ENCODE data around the gene CLSTN2. TPM values are rescaled to one million over a fixed set of nuclear protein-coding genes. Genes with fewer than 3 reads are reported as not detected.

Gene CLSTN2
- total and polyA plus RNA-seq, 2 donors from 2014 or later: 2.0 to 12.0 TPM

GRCh38 chr3:140014831-140015495 is 80.0 kb downstream of the CLSTN2 start:
- intact Hi-C loops (cut with DNase I): no loop called here
- Histone ChIP-seq H3K4me3 (ENCODE audit: low read length in 3 of 3) (no peak overlapping the region), H3K36me3 (ENCODE audit: control insufficient read depth in 2 of 3, insufficient read depth in 3 of 3, low read length in 3 of 3) (no peaks in the 10 kb centered on the region), H3K27ac (ENCODE audit: low read depth in 2 of 2, low read length in 2 of 2) (no peak overlapping the region), H3K27me3 (ENCODE audit: control insufficient read depth, insufficient read depth, low read length) (no peaks in the 10 kb centered on the region), H3K4me1 (ENCODE audit: control insufficient read depth in 2 of 3, insufficient read depth in 2 of 3, low read depth in 1 of 3, low read length in 3 of 3) (no peaks in the 10 kb centered on the region), H3K9me3 (ENCODE audit: control insufficient read depth in 2 of 3, insufficient read depth in 1 of 3, low read length in 3 of 3) (no peaks in the 10 kb centered on the region), H3K9ac (ENCODE audit: low read length in 3 of 3) (no peak overlapping the region)
- no peak for DNase-seq
- TF ChIP-seq, protein P1, sequence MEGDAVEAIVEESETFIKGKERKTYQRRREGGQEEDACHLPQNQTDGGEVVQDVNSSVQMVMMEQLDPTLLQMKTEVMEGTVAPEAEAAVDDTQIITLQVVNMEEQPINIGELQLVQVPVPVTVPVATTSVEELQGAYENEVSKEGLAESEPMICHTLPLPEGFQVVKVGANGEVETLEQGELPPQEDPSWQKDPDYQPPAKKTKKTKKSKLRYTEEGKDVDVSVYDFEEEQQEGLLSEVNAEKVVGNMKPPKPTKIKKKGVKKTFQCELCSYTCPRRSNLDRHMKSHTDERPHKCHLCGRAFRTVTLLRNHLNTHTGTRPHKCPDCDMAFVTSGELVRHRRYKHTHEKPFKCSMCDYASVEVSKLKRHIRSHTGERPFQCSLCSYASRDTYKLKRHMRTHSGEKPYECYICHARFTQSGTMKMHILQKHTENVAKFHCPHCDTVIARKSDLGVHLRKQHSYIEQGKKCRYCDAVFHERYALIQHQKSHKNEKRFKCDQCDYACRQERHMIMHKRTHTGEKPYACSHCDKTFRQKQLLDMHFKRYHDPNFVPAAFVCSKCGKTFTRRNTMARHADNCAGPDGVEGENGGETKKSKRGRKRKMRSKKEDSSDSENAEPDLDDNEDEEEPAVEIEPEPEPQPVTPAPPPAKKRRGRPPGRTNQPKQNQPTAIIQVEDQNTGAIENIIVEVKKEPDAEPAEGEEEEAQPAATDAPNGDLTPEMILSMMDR (IDR thresholded peaks at IDR 0.05; ENCODE audit: borderline replicate concordance, extremely low read depth, insufficient read depth): no peak
- FAIRE-seq: no peak

DNA sequence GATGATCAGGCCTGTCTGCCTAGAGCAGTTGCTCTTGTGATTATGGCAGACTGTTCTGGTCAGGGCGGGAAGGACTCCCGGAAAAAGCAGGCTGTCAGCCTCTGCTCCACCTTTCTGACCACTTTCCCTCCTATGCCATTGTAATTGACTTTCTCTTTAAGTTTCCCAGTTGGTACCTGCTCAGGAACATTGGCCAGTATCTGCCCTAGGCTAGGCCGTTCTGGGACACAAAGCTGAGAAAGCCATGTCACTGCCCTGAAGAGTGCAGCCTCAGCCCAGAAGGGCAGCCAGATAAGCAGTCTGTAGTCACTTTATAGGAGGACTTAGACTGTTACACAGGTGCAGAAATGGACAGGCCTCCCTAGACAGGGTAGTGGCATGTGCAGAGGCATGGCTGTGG is 80.8 kb downstream of the CLSTN2 start:
- no peaks in the 10 kb centered on the region for H3K27me3 ChIP-seq (ENCODE audit: control insufficient read depth, insufficient read depth, low read length)
- TF ChIP-seq, protein P1 (IDR thresholded peaks at IDR 0.05; ENCODE audit: borderline replicate concordance, extremely low read depth, insufficient read depth): no peak
- intact Hi-C loops (cut with DNase I): no loop called here
- no peaks in the 10 kb centered on the region for H3K9me3 ChIP-seq (ENCODE audit: control insufficient read depth in 2 of 3, insufficient read depth in 1 of 3, low read length in 3 of 3)
- no peaks in the 10 kb centered on the region for H3K36me3 ChIP-seq (ENCODE audit: control insufficient read depth in 2 of 3, insufficient read depth in 3 of 3, low read length in 3 of 3)
- no peak overlapping the region for H3K4me3 ChIP-seq (ENCODE audit: low read length in 3 of 3)
- DNase-seq (no peak), FAIRE-seq (no peak)
- no peak overlapping the region for H3K9ac ChIP-seq (ENCODE audit: low read length in 3 of 3)
- H3K4me1 ChIP-seq (ENCODE audit: control insufficient read depth in 2 of 3, insufficient read depth in 2 of 3, low read depth in 1 of 3, low read length in 3 of 3): no peaks in the 10 kb centered on the region
- no peak overlapping the region for H3K27ac ChIP-seq (ENCODE audit: low read depth in 2 of 2, low read length in 2 of 2)

- intact Hi-C loops (cut with DNase I): no loop called here
- no peak overlapping the region for H3K9ac ChIP-seq (ENCODE audit: low read length in 3 of 3)
- TF ChIP-seq, protein P1 (IDR thresholded peaks at IDR 0.05; ENCODE audit: borderline replicate concordance, extremely low read depth, insufficient read depth): no peak
Observed at GRCh38 chr3:140018556-140018955, 83.6 kb downstream of the CLSTN2 start.

DNA sequence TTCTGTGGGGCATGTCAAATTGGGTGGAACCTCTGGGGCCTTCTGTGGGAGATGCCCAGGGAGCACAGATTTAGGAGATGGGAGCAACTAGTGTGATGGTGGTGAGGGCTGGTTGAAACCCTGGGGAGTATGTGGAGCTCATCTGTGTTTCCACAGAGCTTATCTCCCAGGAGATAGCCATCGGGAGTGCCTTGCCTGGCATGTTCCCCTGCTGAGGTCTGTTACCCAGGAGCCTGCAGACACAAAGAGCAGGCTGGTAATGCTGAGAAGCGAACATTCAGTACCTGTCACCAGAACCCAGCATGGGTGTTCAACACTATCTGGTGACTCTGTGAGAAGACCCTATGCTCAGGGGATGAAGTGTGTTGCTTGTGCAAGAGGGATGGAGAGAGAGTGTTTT is 85.0 kb downstream of the CLSTN2 start:
- Histone ChIP-seq H3K27me3 (ENCODE audit: control insufficient read depth, insufficient read depth, low read length) (no peaks in the 10 kb centered on the region), H3K4me1 (ENCODE audit: control insufficient read depth in 2 of 3, insufficient read depth in 2 of 3, low read depth in 1 of 3, low read length in 3 of 3) (no peaks in the 10 kb centered on the region), H3K9me3 (ENCODE audit: control insufficient read depth in 2 of 3, insufficient read depth in 1 of 3, low read length in 3 of 3) (no peaks in the 10 kb centered on the region), H3K9ac (ENCODE audit: low read length in 3 of 3) (no peak overlapping the region), H3K36me3 (ENCODE audit: control insufficient read depth in 2 of 3, insufficient read depth in 3 of 3, low read length in 3 of 3) (no peaks in the 10 kb centered on the region), H3K27ac (ENCODE audit: low read depth in 2 of 2, low read length in 2 of 2) (no peak overlapping the region), H3K4me3 (ENCODE audit: low read length in 3 of 3) (no peak overlapping the region)
- TF ChIP-seq, protein P1 (IDR thresholded peaks at IDR 0.05; ENCODE audit: borderline replicate concordance, extremely low read depth, insufficient read depth): no peak
- intact Hi-C loops (cut with DNase I): no loop called here
- DNase-seq (no peak), FAIRE-seq (no peak)

More at GRCh38 chr3:140018556-140018955, 83.6 kb downstream of the CLSTN2 start:
- no peaks in the 10 kb centered on the region for H3K9me3 ChIP-seq (ENCODE audit: control insufficient read depth in 2 of 3, insufficient read depth in 1 of 3, low read length in 3 of 3)
- no peak overlapping the region for H3K27ac ChIP-seq (ENCODE audit: low read depth in 2 of 2, low read length in 2 of 2)
- H3K4me1 ChIP-seq (ENCODE audit: control insufficient read depth in 2 of 3, insufficient read depth in 2 of 3, low read depth in 1 of 3, low read length in 3 of 3): no peaks in the 10 kb centered on the region
- H3K27me3 ChIP-seq (ENCODE audit: control insufficient read depth, insufficient read depth, low read length): no peaks in the 10 kb centered on the region
- DNase-seq (no peak), FAIRE-seq (no peak)
- no peaks in the 10 kb centered on the region for H3K36me3 ChIP-seq (ENCODE audit: control insufficient read depth in 2 of 3, insufficient read depth in 3 of 3, low read length in 3 of 3)
- H3K4me3 ChIP-seq (ENCODE audit: low read length in 3 of 3): no peak overlapping the region

Data from kidney (tissue), 14 donors.